H9 (cell line): ENCODE data around the gene INTS4. TPM values are rescaled to one million over a fixed set of nuclear protein-coding genes. Genes with fewer than 3 reads are reported as not detected.
"Not testable (repeated sequence)": the region's sequence is repeated elsewhere in the genome, so short reads cannot be mapped to it uniquely, and the experiment has no call there.

Experiments
- DNase-seq: peaks from one replicate; pipeline ENCODE4 v3.0.0-alpha.2; 2017
- H2AFZ ChIP-seq: one replicate; pipeline ENCODE4 v1.6.1; 2013; ENCODE audit warnings: mild to moderate bottlenecking, low read length, control low read depth, moderate library complexity
- H2AK5ac ChIP-seq: 2 replicates; pipeline ENCODE4 v1.6.1; 2013; ENCODE audit warnings: low read length, control low read depth, mixed read lengths; ENCODE audit not compliant: insufficient read length
- H2BK120ac ChIP-seq: one replicate; pipeline ENCODE4 v1.6.1; 2013; ENCODE audit warnings: low read depth, mild to moderate bottlenecking, low read length, control low read depth, inconsistent platforms; ENCODE audit not compliant: poor library complexity, severe bottlenecking
- H2BK12ac ChIP-seq: 2 replicates; pipeline ENCODE4 v1.6.1; 2013; ENCODE audit warnings: low read length, control low read depth, mixed read lengths, low read depth; ENCODE audit not compliant: insufficient read length
- H2BK15ac ChIP-seq: 2 replicates; pipeline ENCODE4 v1.6.1; 2013; ENCODE audit warnings: low read depth, low read length, control low read depth
- H2BK20ac ChIP-seq: one replicate; pipeline ENCODE4 v1.6.1; 2013; ENCODE audit warnings: low read depth, mild to moderate bottlenecking, low read length, control low read depth, inconsistent platforms; ENCODE audit not compliant: poor library complexity, severe bottlenecking
- H2BK5ac ChIP-seq: 2 replicates; pipeline ENCODE4 v1.6.1; 2013; ENCODE audit warnings: low read length, control low read depth, mixed read lengths; ENCODE audit not compliant: insufficient read length
- H3K14ac ChIP-seq: 2 replicates; pipeline ENCODE4 v1.6.1; 2013; ENCODE audit warnings: low read length, control low read depth; ENCODE audit not compliant: insufficient read depth
- H3K18ac ChIP-seq: 2 replicates; pipeline ENCODE4 v1.6.1; 2013; ENCODE audit warnings: low read depth, mild to moderate bottlenecking, mixed read lengths, low read length, control low read depth; ENCODE audit not compliant: insufficient read length
- H3K23ac ChIP-seq: 2 replicates; pipeline ENCODE4 v1.6.1; 2013; ENCODE audit warnings: low read length, control low read depth, mixed read lengths, low read depth; ENCODE audit not compliant: insufficient read length
- H3K23me2 ChIP-seq: 2 replicates; pipeline ENCODE4 v1.6.1; 2013; ENCODE audit warnings: low read depth, mild to moderate bottlenecking, mixed read lengths, low read length, control low read depth; ENCODE audit not compliant: insufficient read length, poor library complexity, severe bottlenecking
- H3K27ac ChIP-seq: 2 replicates; pipeline ENCODE4 v1.5.1; 2013; ENCODE audit warnings: low read length, control low read depth, mixed read lengths, low read depth; ENCODE audit not compliant: insufficient read length
- H3K27me3 ChIP-seq: 2 replicates; pipeline ENCODE4 v1.6.1; 2013; ENCODE audit warnings: low read length, control low read depth, inconsistent platforms; ENCODE audit not compliant: insufficient read depth
- H3K4ac ChIP-seq: 2 replicates; pipeline ENCODE4 v1.6.1; 2013; ENCODE audit warnings: low read depth, mild to moderate bottlenecking, control low read depth, inconsistent platforms, low read length, moderate library complexity
- H3K4me1 ChIP-seq: 2 replicates; pipeline ENCODE4 v1.6.1; 2013; ENCODE audit warnings: low read length, control low read depth, inconsistent platforms; ENCODE audit not compliant: insufficient read depth
- H3K4me2 ChIP-seq: 2 replicates; pipeline ENCODE4 v1.6.1; 2013; ENCODE audit warnings: low read length, control low read depth, mixed read lengths; ENCODE audit not compliant: insufficient read length, insufficient read depth
- H3K56ac ChIP-seq: 2 replicates; pipeline ENCODE4 v1.6.1; 2013; ENCODE audit warnings: low read depth, mild to moderate bottlenecking, mixed read lengths, low read length, control low read depth; ENCODE audit not compliant: insufficient read length
- H3K79me1 ChIP-seq: 2 replicates; pipeline ENCODE4 v1.6.1; 2013; ENCODE audit warnings: low read depth, mild to moderate bottlenecking, moderate library complexity, low read length, control low read depth, inconsistent platforms; ENCODE audit not compliant: insufficient read depth, poor library complexity, severe bottlenecking
- H3K79me2 ChIP-seq: 2 replicates; pipeline ENCODE4 v1.6.1; 2013; ENCODE audit warnings: low read length, control low read depth, inconsistent platforms; ENCODE audit not compliant: insufficient read depth
- H3K9ac ChIP-seq: 2 replicates; pipeline ENCODE4 v1.6.1; 2013; ENCODE audit warnings: low read length, control low read depth, mixed read lengths; ENCODE audit not compliant: insufficient read length; ENCODE audit errors: extremely low read depth
- H3K9me3 ChIP-seq: one replicate; pipeline ENCODE4 v1.6.1; 2013; ENCODE audit warnings: low read depth, low read length, inconsistent platforms; ENCODE audit not compliant: control insufficient read depth
- H3T11ph ChIP-seq: one replicate; pipeline ENCODE4 v1.6.1; 2013; ENCODE audit warnings: mild to moderate bottlenecking, low read length, control low read depth, inconsistent platforms
- H4K20me1 ChIP-seq: one replicate; pipeline ENCODE4 v1.6.1; 2013; ENCODE audit not compliant: control insufficient read depth, insufficient read length, insufficient read depth
- H4K5ac ChIP-seq: 2 replicates; pipeline ENCODE4 v1.6.1; 2013; ENCODE audit warnings: low read depth, mild to moderate bottlenecking, mixed read lengths, low read length, control low read depth; ENCODE audit not compliant: insufficient read length
- H4K8ac ChIP-seq: replicated peaks from 2 replicates; pipeline ENCODE4 v1.6.1; 2013; ENCODE audit warnings: low read length, control low read depth, mixed read lengths, low read depth; ENCODE audit not compliant: insufficient read length
- H4K91ac ChIP-seq: 2 replicates; pipeline ENCODE4 v1.6.1; 2013; ENCODE audit warnings: low read depth, mild to moderate bottlenecking, moderate library complexity, mixed read lengths, low read length, control low read depth; ENCODE audit not compliant: insufficient read length
- H3K27ac Mint-ChIP-seq, 3 experiments: 2 replicates in 2 of 3; 3 replicates in 1 of 3; pipeline ENCODE4 v1.8.0; 2020 to 2021; ENCODE audit warnings: mixed read lengths in 3 of 3, mild to moderate bottlenecking in 1 of 3, moderate library complexity in 1 of 3
- H3K27me3 Mint-ChIP-seq: 2 replicates; pipeline ENCODE4 v1.8.0; 2021; ENCODE audit warnings: low read depth, mild to moderate bottlenecking, moderate library complexity, mixed read lengths
- H3K36me3 Mint-ChIP-seq, 3 experiments: 2 replicates in 2 of 3; 3 replicates in 1 of 3; pipeline ENCODE4 v1.8.0; 2020 to 2021; ENCODE audit warnings: low read depth in 3 of 3, mixed read lengths in 3 of 3; ENCODE audit not compliant: insufficient read depth in 1 of 3
- H3K4me1 Mint-ChIP-seq, 2 experiments: 2 replicates each; pipeline ENCODE4 v1.8.0; 2020; ENCODE audit warnings: mixed read lengths in 2 of 2
- H3K4me3 Mint-ChIP-seq, 2 experiments: 2 replicates in 1 of 2; 3 replicates in 1 of 2; pipeline ENCODE4 v1.8.0; 2020 to 2021; ENCODE audit warnings: mild to moderate bottlenecking in 2 of 2, mixed read lengths in 2 of 2, moderate library complexity in 1 of 2
- H3K9me3 Mint-ChIP-seq, 2 experiments: 2 replicates in 1 of 2; 3 replicates in 1 of 2; pipeline ENCODE4 v1.8.0; 2020; ENCODE audit warnings: mild to moderate bottlenecking in 2 of 2, mixed read lengths in 2 of 2, moderate library complexity in 1 of 2
- CTCF ChIP-seq: fragments of 200-600 bp; sonication (generic); conservative IDR thresholded peaks from 3 replicates; pipeline ENCODE4 v1.8.0; 2021; ENCODE audit warnings: antibody characterized with exemption, mild to moderate bottlenecking
- WGBS: extraction: QIAGEN DNeasy Blood & Tissue Kit; methylation state at CpG from one replicate; pipeline ENCODE4 v1.1.7; 2013; ENCODE audit warnings: missing lambda C conversion rate, low lambda C conversion rate, mixed read lengths; ENCODE audit not compliant: insufficient read length; ENCODE audit errors: extremely low coverage; 5-methylcytosine and 5-hydroxymethylcytosine counted together
- total RNA-seq: library from RNA; stranded (reverse); gene quantifications from 2 replicates; pipeline ENCODE4 v1.2.1, GENCODE V29; 2021

Gene INTS4
- total RNA-seq, 1 experiment from 2014 or later, result 38.6 TPM

- no peak overlapping the region for H3K23ac ChIP-seq
- no peak overlapping the region for H2BK15ac ChIP-seq
- no peaks in the 10 kb centered on the region for H3K27me3 ChIP-seq
- Mint-ChIP-seq H3K9me3 (no peaks in the 10 kb centered on the region; a peak in 1 of 5 replicates), H3K27me3 (peaks cover 7% of the 10 kb centered on the region), H3K36me3 (no peaks in the 10 kb centered on the region; a peak in 1 of 7 replicates), H3K4me3 (no peak overlapping the region), H3K4me1 (peaks cover 24 to 29% of the 10 kb centered on the region in 2 experiments), H3K27ac (no peak overlapping the region; a peak in 1 of 7 replicates)
- H2AK5ac ChIP-seq, result no peak overlapping the region
- H3K56ac ChIP-seq, result no peak overlapping the region
- H2BK20ac ChIP-seq, result no peak overlapping the region
- no peak overlapping the region for H3K9ac ChIP-seq
- H3K14ac ChIP-seq, result no peak overlapping the region
- H2BK5ac ChIP-seq, result no peak overlapping the region
- no peak overlapping the region for H3K18ac ChIP-seq
- H3K79me2 ChIP-seq, result no peaks in the 10 kb centered on the region
- TF ChIP-seq CTCF, result no peak
- H2BK120ac ChIP-seq, result no peak overlapping the region
- H3K4me1 ChIP-seq, result no peaks in the 10 kb centered on the region
- H3K23me2 ChIP-seq, result peaks cover 2% of the 10 kb centered on the region
- no peak overlapping the region for H4K5ac ChIP-seq
- H4K20me1 ChIP-seq, result no peaks in the 10 kb centered on the region
- no peak overlapping the region for H3T11ph ChIP-seq
- H3K9me3 ChIP-seq, result no peaks in the 10 kb centered on the region
- no peak overlapping the region for H4K91ac ChIP-seq
- no CpG with 5 or more reads among the region's 14 CpGs for WGBS
- H2AFZ ChIP-seq, result no peak overlapping the region
- H4K8ac ChIP-seq, result no peak overlapping the region
- no peak for DNase-seq
- H3K4me2 ChIP-seq, result no peak overlapping the region
- no peak overlapping the region for H2BK12ac ChIP-seq
- H3K27ac ChIP-seq, result no peak overlapping the region
- H3K79me1 ChIP-seq, result no peaks in the 10 kb centered on the region
- no peak overlapping the region for H3K4ac ChIP-seq
Measured at GRCh38 chr11:78041843-78042440, 47.5 kb upstream of the INTS4 start.

- not testable (repeated sequence) for H3K23ac ChIP-seq, H3K56ac ChIP-seq, H3K27me3 ChIP-seq, H3K4me1 ChIP-seq, H4K91ac ChIP-seq, H3T11ph ChIP-seq, H3K14ac ChIP-seq, H3K4me2 ChIP-seq, H2BK15ac ChIP-seq, H3K9me3 ChIP-seq, H3K79me1 ChIP-seq, H2AFZ ChIP-seq, H2BK20ac ChIP-seq, H4K5ac ChIP-seq, H3K36me3 Mint-ChIP-seq, H2BK12ac ChIP-seq, H2BK120ac ChIP-seq, H3K4ac ChIP-seq, H3K27ac Mint-ChIP-seq, H4K20me1 ChIP-seq, H3K18ac ChIP-seq, H3K4me3 Mint-ChIP-seq, H3K79me2 ChIP-seq, DNase-seq, H3K27ac ChIP-seq, H3K23me2 ChIP-seq, H2BK5ac ChIP-seq, H3K27me3 Mint-ChIP-seq, H2AK5ac ChIP-seq, H3K9ac ChIP-seq, H3K9me3 Mint-ChIP-seq, H4K8ac ChIP-seq
- no CpG with 5 or more reads among the region's 8 CpGs for WGBS
- H3K4me1 Mint-ChIP-seq, result peaks cover 22 to 27% of the 10 kb centered on the region in 2 experiments
Measured at GRCh38 chr11:78041380-78041719, 46.9 kb upstream of the INTS4 start.
